ENCODE results near the gene LILRA1. TPM values are rescaled to one million over a fixed set of nuclear protein-coding genes. Genes with fewer than 3 reads are reported as not detected.

LILRA1 gene
- total RNA-seq, 1 donor from 2014 or later: not detected

Small RNA genes within 50 kb of the gene (microRNA-seq; reads per million reads assigned to microRNA genes)
- gene MIR8061: not detected

Other genes with a start within 250 kb of the LILRA1 start
- not detected in 2 replicates for gene LAIR1, start 228.7 kb upstream of the LILRA1 start, total RNA-seq
- not detected in 2 replicates for gene TTYH1, start 178.2 kb upstream of the LILRA1 start, total RNA-seq
- 50.6 and 55.1 TPM in 2 replicates for gene LENG8, start 144.4 kb upstream of the LILRA1 start, total RNA-seq
- gene LENG9, start 129.9 kb upstream of the LILRA1 start, total RNA-seq: 5.2 and 6.9 TPM in 2 replicates
- 4.4 and 6.2 TPM in 2 replicates for gene CDC42EP5, start 120.3 kb upstream of the LILRA1 start, total RNA-seq
- gene LAIR2, start 90.8 kb upstream of the LILRA1 start, total RNA-seq: not detected in 2 replicates
- not detected in 2 replicates for gene LILRA2, start 19.8 kb upstream of the LILRA1 start, total RNA-seq
- gene LILRB1, start 36.9 kb downstream of the LILRA1 start, total RNA-seq: not detected in 2 replicates
- gene LILRB4, start 69.4 kb downstream of the LILRA1 start, total RNA-seq: not detected in 2 replicates
- gene KIR3DL3, start 130.8 kb downstream of the LILRA1 start, total RNA-seq: not detected in 2 replicates
- gene KIR2DL3, start 144.9 kb downstream of the LILRA1 start, total RNA-seq: not detected in 2 replicates
- not detected in 2 replicates for gene KIR2DL1, start 176.2 kb downstream of the LILRA1 start, total RNA-seq
- not detected in 2 replicates for gene KIR2DL4, start 210.0 kb downstream of the LILRA1 start, total RNA-seq
- not detected in 2 replicates for gene KIR3DL1, start 222.8 kb downstream of the LILRA1 start, total RNA-seq
- gene KIR2DS4, start 239.0 kb downstream of the LILRA1 start, total RNA-seq: not detected in 2 replicates

Measured in myocyte (in vitro differentiated cells).